HG03469 (cell line): ENCODE results near the gene CRLF2.
"Not testable (repeated sequence)": the region's sequence is repeated elsewhere in the genome, so short reads cannot be mapped to it uniquely, and the experiment has no call there.

Experiments used
- ATAC-seq: cut with Tn5 transposase; IDR thresholded peaks from one replicate; pipeline ENCODE4 v1.9.1; 2021; ENCODE audit warnings: mild to moderate bottlenecking, moderate library complexity, moderate number of reproducible peaks; ENCODE audit not compliant: unreplicated experiment

The CRLF2 gene

DNA sequence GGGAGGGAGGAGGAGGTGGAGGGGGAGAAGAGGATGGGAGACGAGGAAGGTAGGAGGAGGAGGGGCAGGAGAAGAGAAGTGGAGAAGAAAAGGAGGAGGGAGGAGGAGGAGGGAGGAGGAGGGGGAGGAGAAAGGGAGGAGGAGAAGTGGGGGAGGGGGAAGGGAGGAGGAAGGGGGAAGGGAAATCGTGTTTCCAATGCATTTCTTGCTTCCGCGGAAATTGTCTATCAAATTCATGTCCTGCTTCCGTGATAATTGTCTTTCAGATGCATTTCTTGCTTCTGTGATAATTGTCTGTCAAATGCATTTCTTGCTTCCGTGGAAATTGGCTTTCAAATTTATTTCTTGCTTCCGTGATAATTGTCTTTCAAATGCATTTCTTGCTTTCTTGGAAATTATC lies 43.3 kb downstream of the CRLF2 start:
- no peak for ATAC-seq

DNA sequence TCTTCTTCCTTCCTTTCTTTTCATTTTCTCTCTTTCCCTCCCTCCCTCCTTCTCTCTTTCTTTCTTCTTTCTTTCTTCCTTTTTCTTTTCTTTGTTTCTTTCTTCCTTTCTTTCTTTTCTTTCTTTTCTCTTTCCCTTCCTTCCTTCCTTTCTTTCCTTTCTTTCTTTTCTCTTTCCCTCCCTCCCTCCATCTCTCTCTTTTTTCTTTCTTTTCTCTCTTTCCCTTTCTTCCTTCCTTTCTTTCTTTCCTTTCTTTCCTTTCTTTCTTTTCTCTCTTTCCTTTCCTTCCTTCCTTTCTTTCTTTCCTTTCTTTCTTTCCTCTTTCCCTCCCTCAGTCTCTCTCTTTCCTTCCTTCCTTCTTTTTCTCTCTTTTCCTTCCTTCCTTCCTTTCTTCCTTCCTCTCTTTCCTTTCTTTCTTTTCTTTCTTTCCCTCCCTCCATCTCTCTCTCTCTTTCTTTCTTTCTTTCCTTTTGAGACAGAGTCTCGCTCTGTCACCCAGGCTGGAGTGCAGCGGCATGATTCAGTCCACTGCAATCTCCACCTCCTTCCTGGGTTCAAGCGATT lies 44.4 kb downstream of the CRLF2 start:
- ATAC-seq, result no peak

DNA sequence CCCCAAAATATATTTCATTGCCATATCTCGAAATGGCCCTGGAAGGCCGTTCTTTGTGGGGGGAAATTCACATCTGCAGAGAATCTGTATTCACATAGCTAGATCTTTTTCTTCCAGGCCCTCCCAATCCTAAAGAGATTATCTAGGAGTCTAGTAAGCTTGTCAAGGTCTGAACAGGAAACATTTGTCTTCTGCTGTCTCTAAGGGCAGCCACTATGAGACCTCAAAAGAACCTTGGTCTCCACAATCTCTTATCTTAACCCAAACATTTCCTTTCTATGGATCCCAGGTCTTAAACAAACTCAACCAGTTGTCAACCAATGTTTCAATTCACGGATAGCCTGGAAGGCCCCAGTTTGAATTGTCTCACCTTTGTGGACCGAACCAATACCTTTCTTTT lies 45.0 kb downstream of the CRLF2 start:
- no peak for ATAC-seq

- ATAC-seq, result no peak
Measured at GRCh38 chrX:1165535-1166196, 46.8 kb downstream of the CRLF2 start.

DNA sequence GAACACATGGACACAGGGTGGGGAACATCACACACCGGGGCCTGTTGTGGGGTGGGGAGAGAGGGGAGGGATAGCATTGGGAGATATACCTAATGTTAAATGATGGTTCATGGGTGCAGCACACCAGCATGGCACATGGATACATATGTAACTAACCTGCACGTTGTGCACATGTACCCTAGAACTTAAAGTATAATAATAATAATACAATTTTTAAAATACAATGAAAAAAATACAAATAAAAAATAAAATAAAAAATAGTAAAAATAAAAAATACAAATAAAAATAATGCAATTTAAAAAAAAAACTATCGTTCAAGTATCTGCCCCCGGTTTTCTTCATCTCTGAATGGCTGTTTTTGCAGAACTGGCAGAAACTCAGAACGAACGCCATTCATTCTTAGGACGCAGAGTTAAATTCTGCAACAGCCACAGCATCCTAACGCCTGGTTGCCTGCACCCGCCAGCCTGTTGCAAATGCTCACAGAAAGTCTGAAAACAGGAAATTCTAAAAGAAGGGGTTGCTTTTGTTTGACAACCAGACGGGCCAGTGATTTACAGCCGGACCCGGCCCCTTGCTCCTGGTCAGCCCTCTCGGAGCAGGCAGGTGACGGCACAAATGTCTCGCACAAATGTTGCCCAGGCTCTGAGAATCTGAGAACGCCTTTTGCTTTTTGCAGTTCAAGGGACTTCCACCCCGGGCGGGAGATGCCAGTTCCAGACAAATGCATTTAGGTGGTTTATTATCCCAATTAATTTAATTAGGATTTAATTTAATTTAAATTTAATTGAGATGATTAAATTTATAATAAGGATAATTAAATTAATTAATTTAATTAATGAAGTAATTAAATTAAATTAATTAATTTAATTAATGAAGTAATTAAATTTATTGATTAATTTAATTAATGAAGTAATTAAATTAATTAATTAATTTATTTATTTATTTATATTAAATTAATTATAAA lies 47.8 kb downstream of the CRLF2 start:
- ATAC-seq, result no peak

DNA sequence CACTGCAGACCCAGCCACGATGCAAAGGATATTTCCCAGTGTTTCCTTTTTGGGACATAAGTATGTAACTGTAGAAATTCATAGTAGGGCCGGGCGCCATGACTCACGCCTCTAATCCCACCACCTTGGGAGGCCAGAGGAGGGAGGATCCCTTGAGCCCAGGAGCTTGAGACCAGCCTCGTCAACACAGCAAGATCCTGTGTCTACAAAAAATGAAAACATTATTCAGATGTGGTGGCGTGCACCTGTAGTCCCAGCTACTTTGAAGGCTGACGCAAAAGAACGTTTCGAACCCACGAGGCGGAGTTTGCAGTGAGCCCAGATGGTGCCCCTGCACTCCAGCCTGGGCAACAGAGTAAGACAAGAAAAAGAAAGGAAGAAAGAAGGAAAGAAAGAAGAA lies 49.2 kb downstream of the CRLF2 start:
- ATAC-seq, result no peak

DNA sequence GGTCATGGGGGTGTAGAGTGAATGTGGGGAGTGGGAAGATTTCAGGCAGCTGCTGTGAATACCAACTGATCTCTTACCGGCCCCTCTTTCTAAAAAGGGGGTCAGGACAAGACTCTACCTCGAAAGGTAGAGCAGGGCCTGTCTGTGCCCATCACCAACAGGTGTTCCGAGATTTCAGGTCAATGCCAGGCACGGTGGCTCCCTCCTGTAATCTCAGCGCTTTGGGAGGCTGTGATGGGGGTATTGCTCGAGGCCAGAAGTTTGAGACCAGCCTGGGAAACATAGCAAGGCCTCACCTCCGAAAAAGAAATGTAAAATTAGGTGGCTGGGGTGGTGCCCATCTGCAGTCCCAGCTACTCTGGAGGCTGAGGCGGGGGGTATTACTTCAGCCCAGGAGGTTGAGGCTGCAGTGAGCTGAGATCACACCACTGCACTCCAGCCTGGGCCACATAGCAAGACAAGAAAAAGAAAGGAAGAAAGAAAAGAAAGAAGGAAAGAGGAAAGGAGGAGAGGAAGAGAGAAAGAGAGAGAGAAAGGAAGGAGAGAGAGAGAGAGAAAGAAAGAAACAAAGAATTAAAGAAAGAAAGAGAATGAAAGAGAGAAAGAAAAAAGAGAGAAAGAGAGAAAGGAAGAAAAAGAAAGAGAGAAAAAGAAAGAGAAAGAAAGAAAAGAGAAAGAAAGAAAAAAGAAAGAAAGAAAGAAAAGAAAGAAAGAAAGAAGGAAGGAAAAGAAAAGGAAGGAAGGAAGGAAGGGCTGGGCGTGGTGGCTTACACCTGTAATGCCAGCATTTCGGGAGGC lies 50.1 kb downstream of the CRLF2 start:
- ATAC-seq, result no peak

DNA sequence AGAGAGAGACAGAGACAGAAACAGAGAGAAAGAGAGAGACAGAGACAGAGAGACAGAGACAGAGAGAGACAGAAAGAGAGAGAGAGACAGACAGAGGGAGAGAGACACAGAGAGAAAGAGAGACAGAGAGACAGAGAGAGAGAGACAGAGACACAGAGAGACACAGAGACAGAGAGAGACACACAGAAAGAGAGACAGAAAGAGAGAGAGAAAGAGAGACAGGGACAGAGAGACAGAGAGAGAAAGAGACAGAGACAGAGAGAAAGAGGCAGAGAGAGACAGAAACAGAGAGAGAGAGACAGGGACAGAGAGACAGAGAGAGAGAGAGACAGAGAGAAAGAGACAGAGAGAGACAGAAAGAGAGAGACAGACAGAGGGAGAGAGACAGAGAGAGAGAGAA lies 52.9 kb downstream of the CRLF2 start:
- no peak for ATAC-seq

DNA sequence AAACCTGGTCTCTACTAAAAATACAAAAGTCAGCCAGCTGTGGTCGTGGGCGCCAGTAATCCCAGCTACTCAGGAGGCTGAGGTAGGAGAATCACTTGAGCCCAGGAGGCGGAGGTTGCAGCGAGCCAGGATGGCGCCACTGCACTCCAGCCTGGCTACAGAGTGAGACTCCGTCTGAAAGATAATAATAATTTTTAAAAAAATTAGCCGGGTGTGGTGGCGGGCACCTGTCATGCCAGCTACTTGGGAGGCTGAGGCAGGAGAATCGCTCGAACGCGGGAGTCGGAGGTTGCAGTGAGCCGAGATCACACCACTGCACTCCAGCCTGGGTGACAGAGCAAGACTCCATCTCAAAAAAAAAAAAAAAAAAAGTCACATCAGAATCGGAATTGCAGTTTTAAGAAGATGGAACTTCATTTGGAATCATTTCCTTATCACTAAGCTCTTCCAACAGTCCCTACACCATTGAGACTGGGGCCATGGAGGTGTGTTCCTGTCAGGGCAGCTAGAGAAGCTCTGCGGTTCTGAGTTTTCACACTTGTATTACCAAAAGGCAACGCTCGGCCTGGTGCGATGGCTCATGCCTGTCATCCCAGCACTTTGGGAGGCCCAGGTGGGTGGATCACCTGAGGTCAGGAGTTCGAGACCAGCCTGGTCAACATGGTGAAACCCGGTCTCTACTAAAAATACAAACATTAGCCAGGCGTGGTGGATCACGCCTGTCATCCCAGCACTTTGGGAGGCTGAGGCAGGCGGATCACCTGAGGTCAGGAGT lies 55.6 kb downstream of the CRLF2 start:
- ATAC-seq, result not testable (repeated sequence)

- no peak for ATAC-seq
Measured at GRCh38 chrX:1153940-1154339, 58.5 kb downstream of the CRLF2 start.

GRCh38 chrX:1152090-1152489 lies 60.4 kb downstream of the CRLF2 start:
- ATAC-seq, result no peak

DNA sequence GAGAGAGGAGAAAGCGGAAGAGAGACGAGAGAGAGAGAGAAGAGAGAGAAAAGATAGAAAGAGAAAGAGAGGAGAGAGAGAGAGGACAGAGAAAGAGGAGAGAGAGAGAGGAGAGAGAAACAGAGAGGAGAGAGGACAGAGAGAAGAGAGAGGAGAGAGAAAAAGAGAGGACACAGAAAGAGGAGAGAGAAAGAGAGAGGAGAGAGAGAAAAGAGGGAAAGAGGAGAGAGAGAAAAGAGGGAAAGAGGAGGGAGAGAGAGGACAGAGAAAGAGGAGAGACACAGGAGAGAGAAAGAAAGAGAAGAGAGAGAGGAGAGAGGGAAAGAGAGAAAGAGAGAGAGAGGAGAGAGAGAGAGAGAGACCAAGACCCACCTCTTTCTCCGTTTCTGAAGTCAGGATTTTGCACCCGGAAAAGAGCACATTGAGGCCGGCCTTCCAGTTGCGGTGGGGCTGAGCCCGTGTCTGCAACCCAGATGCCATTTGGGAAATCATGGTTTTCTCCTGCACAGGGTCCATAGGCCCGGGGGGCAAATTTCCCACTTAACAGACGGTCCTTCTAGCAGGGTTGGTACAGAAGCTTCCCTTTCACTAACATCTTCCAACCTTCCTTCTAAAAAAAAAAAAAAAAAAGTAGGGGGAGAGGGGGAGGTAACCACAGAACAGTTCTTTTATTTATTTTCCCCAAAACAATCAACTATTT lies 60.9 kb downstream of the CRLF2 start:
- no peak for ATAC-seq

GRCh38 chrX:1150569-1151347 lies 61.7 kb downstream of the CRLF2 start:
- no peak for ATAC-seq

GRCh38 chrX:1147611-1148515 lies 64.6 kb downstream of the CRLF2 start:
- no peak for ATAC-seq

- no peak for ATAC-seq
Measured at GRCh38 chrX:1144293-1144692, 68.2 kb downstream of the CRLF2 start.
